ENCODE data around the gene PRODH2.

PRODH2 gene

GRCh38 chr19:35783469-35784434 lies 28.9 kb downstream of the PRODH2 start:
- Histone ChIP-seq H3K4me2 (ENCODE audit: low read depth, low read length, poor library complexity, severe bottlenecking) (no peak overlapping the region), H4K20me1 (ENCODE audit: insufficient read depth, low read length, poor library complexity, severe bottlenecking) (peaks cover 3% of the 10 kb centered on the region), H3K9me3 (ENCODE audit: insufficient read depth, low read depth, low read length) (no peaks in the 10 kb centered on the region), H3K9me2 (replicated peaks; ENCODE audit: low read depth, low read length) (no peaks in the 10 kb centered on the region), H3K4me1 (ENCODE audit: insufficient read depth, low read length, poor library complexity, severe bottlenecking) (no peaks in the 10 kb centered on the region), H3K36me3 (ENCODE audit: insufficient read depth, low read length) (peaks cover 22% of the 10 kb centered on the region; the same call in 1 of the 2 replicates), H3K27me3 (ENCODE audit: insufficient read depth, low read length, poor library complexity, severe bottlenecking) (no peaks in the 10 kb centered on the region), H3K4me3 (ENCODE audit: low read length, poor library complexity, severe bottlenecking) (no peak overlapping the region), H3K79me2 (ENCODE audit: insufficient read depth, low read length) (peaks cover 8% of the 10 kb centered on the region; the same call in 1 of the 2 replicates), H3K9ac (ENCODE audit: low read depth, low read length, poor library complexity, severe bottlenecking) (no peak overlapping the region), H2AFZ (ENCODE audit: low read length) (no peak overlapping the region), H3F3A (ENCODE audit: low read depth) (no peaks in the 10 kb centered on the region)
- TF ChIP-seq EZH2phosphoT487 (IDR thresholded peaks at IDR 0.05; ENCODE audit: borderline replicate concordance) (no peak), CTCF (conservative IDR thresholded peaks at IDR 0.05; ENCODE audit: low read length) (no peak)

GRCh38 chr19:35782589-35782988 lies 30.1 kb downstream of the PRODH2 start:
- H3K4me2 ChIP-seq (ENCODE audit: low read depth, low read length, poor library complexity, severe bottlenecking): no peak overlapping the region
- H3K9me3 ChIP-seq (ENCODE audit: insufficient read depth, low read depth, low read length): no peaks in the 10 kb centered on the region
- H3K9me2 ChIP-seq (replicated peaks; ENCODE audit: low read depth, low read length): no peaks in the 10 kb centered on the region
- no peak overlapping the region for H2AFZ ChIP-seq (ENCODE audit: low read length)
- no peaks in the 10 kb centered on the region for H3F3A ChIP-seq (ENCODE audit: low read depth)
- H3K36me3 ChIP-seq (ENCODE audit: insufficient read depth, low read length): peaks cover 22% of the 10 kb centered on the region; the same call in 1 of the 2 replicates
- H3K79me2 ChIP-seq (ENCODE audit: insufficient read depth, low read length): peaks cover 19% of the 10 kb centered on the region
- H3K9ac ChIP-seq (ENCODE audit: low read depth, low read length, poor library complexity, severe bottlenecking): no peak overlapping the region
- H3K27me3 ChIP-seq (ENCODE audit: insufficient read depth, low read length, poor library complexity, severe bottlenecking): no peaks in the 10 kb centered on the region
- peaks cover 7% of the 10 kb centered on the region for H3K4me1 ChIP-seq (ENCODE audit: insufficient read depth, low read length, poor library complexity, severe bottlenecking)
- H4K20me1 ChIP-seq (ENCODE audit: insufficient read depth, low read length, poor library complexity, severe bottlenecking): no peaks in the 10 kb centered on the region
- H3K4me3 ChIP-seq (ENCODE audit: low read length, poor library complexity, severe bottlenecking): no peak overlapping the region
- no peak for TF ChIP-seq EZH2phosphoT487 (IDR thresholded peaks at IDR 0.05; ENCODE audit: borderline replicate concordance)
- TF ChIP-seq CTCF (conservative IDR thresholded peaks at IDR 0.05; ENCODE audit: low read length): no peak

- Histone ChIP-seq H3K9ac (ENCODE audit: low read depth, low read length, poor library complexity, severe bottlenecking) (no peak overlapping the region), H3F3A (ENCODE audit: low read depth) (no peaks in the 10 kb centered on the region), H3K4me1 (ENCODE audit: insufficient read depth, low read length, poor library complexity, severe bottlenecking) (peaks cover 15% of the 10 kb centered on the region), H3K36me3 (ENCODE audit: insufficient read depth, low read length) (peaks cover 22% of the 10 kb centered on the region; the same call in 1 of the 2 replicates), H3K27me3 (ENCODE audit: insufficient read depth, low read length, poor library complexity, severe bottlenecking) (no peaks in the 10 kb centered on the region), H3K4me2 (ENCODE audit: low read depth, low read length, poor library complexity, severe bottlenecking) (no peak overlapping the region), H3K79me2 (ENCODE audit: insufficient read depth, low read length) (peaks cover 28% of the 10 kb centered on the region), H3K9me2 (replicated peaks; ENCODE audit: low read depth, low read length) (no peaks in the 10 kb centered on the region), H3K4me3 (ENCODE audit: low read length, poor library complexity, severe bottlenecking) (no peak overlapping the region), H3K9me3 (ENCODE audit: insufficient read depth, low read depth, low read length) (no peaks in the 10 kb centered on the region), H4K20me1 (ENCODE audit: insufficient read depth, low read length, poor library complexity, severe bottlenecking) (peaks cover 4% of the 10 kb centered on the region), H2AFZ (ENCODE audit: low read length) (no peak overlapping the region)
- TF ChIP-seq CTCF (conservative IDR thresholded peaks at IDR 0.05; ENCODE audit: low read length) (no peak), EZH2phosphoT487 (IDR thresholded peaks at IDR 0.05; ENCODE audit: borderline replicate concordance) (no peak)
These were observed 31.0 kb downstream of the PRODH2 start for GRCh38 chr19:35781650-35782049.

Measured in Loucy (cell line).